Measurements from ENCODE around the gene ZNF280B. TPM values are rescaled to one million over a fixed set of nuclear protein-coding genes. Genes with fewer than 3 reads are reported as not detected.

ZNF280B gene
- polyA plus RNA-seq, 1 donor (not counting 4 experiments of a cell fraction or from before 2014, with no cell fraction given): 0.04 TPM

GRCh38 chr22:22547226-22547625 is 38.7 kb upstream of the ZNF280B start:
- no peak for DNase-seq (ENCODE audit: low read depth, low spot score)
- TF ChIP-seq CTCF (optimal IDR thresholded peaks at IDR 0.05 in 1 of 3, IDR thresholded peaks at IDR 0.05 in 1 of 3, conservative IDR thresholded peaks at IDR 0.05 in 1 of 3; ENCODE audit: extremely low read depth in 1 of 3, insufficient read depth in 2 of 3, low read length in 3 of 3): no peak
- no peak for TF ChIP-seq EZH2 (IDR thresholded peaks at IDR 0.05; ENCODE audit: low read length)
- no peak overlapping the region for H3K9ac ChIP-seq (ENCODE audit: control insufficient read depth, extremely low read depth, insufficient read depth, low read length)
- no peaks in the 10 kb centered on the region for H3K79me2 ChIP-seq (ENCODE audit: control insufficient read depth, insufficient read depth, low read length)
- dilution Hi-C loops (cut with MboI; ENCODE audit: extremely low pct_ligation_motif_present, low sequenced_read_pairs): no loop called here
- no peak overlapping the region for H3K4me2 ChIP-seq (ENCODE audit: control insufficient read depth, extremely low read depth, insufficient read depth, low read depth, low read length)
- no peaks in the 10 kb centered on the region for H3K9me1 ChIP-seq (ENCODE audit: control insufficient read depth, extremely low read depth, insufficient read depth, low read length)
- FAIRE-seq: no peak
- H3K4me1 ChIP-seq (ENCODE audit: control insufficient read depth, extremely low read depth, insufficient read depth, low read length): no peaks in the 10 kb centered on the region
- H3K27me3 ChIP-seq (ENCODE audit: control insufficient read depth, extremely low read depth, insufficient read depth, low read length): no peaks in the 10 kb centered on the region
- no peaks in the 10 kb centered on the region for H4K20me1 ChIP-seq (ENCODE audit: control insufficient read depth, extremely low read depth, insufficient read depth, low read length)
- H3K9me3 ChIP-seq (ENCODE audit: control insufficient read depth, low read depth, low read length): no peaks in the 10 kb centered on the region
- no peaks in the 10 kb centered on the region for H3K36me3 ChIP-seq (ENCODE audit: control insufficient read depth in 2 of 2, extremely low read depth in 1 of 2, insufficient read depth in 2 of 2, low read length in 2 of 2)
- no peak overlapping the region for H3K27ac ChIP-seq (ENCODE audit: control insufficient read depth, insufficient read depth, low read length)
- H2AFZ ChIP-seq (ENCODE audit: control insufficient read depth, low read length): no peak overlapping the region
- no peak overlapping the region for H3K4me3 ChIP-seq (ENCODE audit: control insufficient read depth in 2 of 3, extremely low read depth in 1 of 3, insufficient read depth in 2 of 3, low read depth in 1 of 3, low read length in 3 of 3)

- Histone ChIP-seq H3K9me1 (ENCODE audit: control insufficient read depth, extremely low read depth, insufficient read depth, low read length) (no peaks in the 10 kb centered on the region), H3K4me1 (ENCODE audit: control insufficient read depth, extremely low read depth, insufficient read depth, low read length) (no peaks in the 10 kb centered on the region), H3K27ac (ENCODE audit: control insufficient read depth, insufficient read depth, low read length) (no peak overlapping the region), H3K79me2 (ENCODE audit: control insufficient read depth, insufficient read depth, low read length) (no peaks in the 10 kb centered on the region), H2AFZ (ENCODE audit: control insufficient read depth, low read length) (no peak overlapping the region), H3K9ac (ENCODE audit: control insufficient read depth, extremely low read depth, insufficient read depth, low read length) (no peak overlapping the region), H3K4me2 (ENCODE audit: control insufficient read depth, extremely low read depth, insufficient read depth, low read depth, low read length) (no peak overlapping the region), H3K27me3 (ENCODE audit: control insufficient read depth, extremely low read depth, insufficient read depth, low read length) (no peaks in the 10 kb centered on the region), H4K20me1 (ENCODE audit: control insufficient read depth, extremely low read depth, insufficient read depth, low read length) (no peaks in the 10 kb centered on the region), H3K9me3 (ENCODE audit: control insufficient read depth, low read depth, low read length) (no peaks in the 10 kb centered on the region), H3K36me3 (ENCODE audit: control insufficient read depth in 2 of 2, extremely low read depth in 1 of 2, insufficient read depth in 2 of 2, low read length in 2 of 2) (no peaks in the 10 kb centered on the region), H3K4me3 (ENCODE audit: control insufficient read depth in 2 of 3, extremely low read depth in 1 of 3, insufficient read depth in 2 of 3, low read depth in 1 of 3, low read length in 3 of 3) (no peak overlapping the region)
- dilution Hi-C loops (cut with MboI; ENCODE audit: extremely low pct_ligation_motif_present, low sequenced_read_pairs): no loop called here
- DNase-seq (ENCODE audit: low read depth, low spot score): no peak
- no peak for TF ChIP-seq CTCF (optimal IDR thresholded peaks at IDR 0.05 in 1 of 3, IDR thresholded peaks at IDR 0.05 in 1 of 3, conservative IDR thresholded peaks at IDR 0.05 in 1 of 3; ENCODE audit: extremely low read depth in 1 of 3, insufficient read depth in 2 of 3, low read length in 3 of 3)
- no peak for TF ChIP-seq EZH2 (IDR thresholded peaks at IDR 0.05; ENCODE audit: low read length)
- no peak for FAIRE-seq
Observed at GRCh38 chr22:22546490-22546889, 37.9 kb upstream of the ZNF280B start.

All from keratinocyte (primary cell).